Esophagus muscularis mucosa (tissue), 4 donors: ENCODE data around the gene ASIP. TPM values are rescaled to one million over a fixed set of nuclear protein-coding genes. Genes with fewer than 3 reads are reported as not detected.
A peak's percentile ranks its signal among the peaks of the same experiment; 100 is the strongest.
"Not testable (repeated sequence)": the region's sequence is repeated elsewhere in the genome, so short reads cannot be mapped to it uniquely, and the experiment has no call there.

Experiments
- DNase-seq: peaks from one replicate; pipeline ENCODE4 v3.0.0-alpha.2; 2017; ENCODE audit errors: extremely low spot score
- H3K27ac ChIP-seq, 4 donors: fragments of 200-600 bp; sonication (generic); replicated peaks in 1 of 4; 1 replicate in 3 of 4; 2 replicates in 1 of 4; pipeline ENCODE4 v1.5.1; 2016 to 2019; ENCODE audit warnings: mild to moderate bottlenecking in 1 of 4
- H3K27me3 ChIP-seq, 4 donors: fragments of 200-600 bp; sonication (generic); one replicate each; pipeline versions ENCODE4 v1.5.1 to v1.6.0; 2016 to 2019
- H3K36me3 ChIP-seq, 4 donors: fragments of 200-600 bp; sonication (generic); one replicate each; pipeline ENCODE4 v1.5.1; 2016 to 2019
- H3K4me1 ChIP-seq, 4 donors: fragments of 200-600 bp; sonication (generic); one replicate each; pipeline ENCODE4 v1.5.1; 2016 to 2019
- H3K4me3 ChIP-seq, 4 donors: fragments of 200-600 bp; sonication (generic); 1 replicate in 2 of 4; 2 replicates in 2 of 4; pipeline ENCODE4 v1.5.1; 2016 to 2019; ENCODE audit warnings: mild to moderate bottlenecking in 4 of 4, moderate library complexity in 1 of 4
- H3K9me3 ChIP-seq, 4 donors: fragments of 200-600 bp; sonication (generic); 1 replicate in 3 of 4; 2 replicates in 1 of 4; pipeline ENCODE4 v1.5.1; 2016 to 2019
- CTCF ChIP-seq, 3 experiments: fragments of 200-600 bp in 2 of 3; fragments of 450-650 bp in 1 of 3; sonication (generic) in 2 of 3; IDR thresholded peaks; one replicate each; pipeline ENCODE4 v1.5.1; 2017 to 2019; ENCODE audit warnings: antibody characterized with exemption in 3 of 3, mild to moderate bottlenecking in 2 of 3, moderate library complexity in 1 of 3
- EP300 ChIP-seq: sonication (generic); formaldehyde crosslinking; IDR thresholded peaks from one replicate; pipeline ENCODE4 v1.6.1; 2017; ENCODE audit warnings: antibody characterized with exemption
- POLR2A ChIP-seq: fragments of 450-650 bp; IDR thresholded peaks from one replicate; pipeline ENCODE4 v1.6.1; 2017; ENCODE audit warnings: antibody characterized with exemption, moderate library complexity, mild to moderate bottlenecking, low read depth
- POLR2AphosphoS5 ChIP-seq, 2 donors: sonication (generic); formaldehyde crosslinking; IDR thresholded peaks; one replicate each; pipeline ENCODE4 v1.6.1; 2017; ENCODE audit warnings: antibody characterized with exemption in 2 of 2
- WGBS: methylation state at CpG from one replicate; pipeline ENCODE4 v1.1.5; 2018; 5-methylcytosine and 5-hydroxymethylcytosine counted together
- intact Hi-C: fragments of 100-400 bp; cut with DNase I; formaldehyde crosslinking; loops from one replicate; pipeline ENCODE4 v1.15.1; 2023
- total RNA-seq, 4 donors: library from RNA; depleted of rRNA; stranded (reverse); fragments of >200 nt; gene quantifications; one replicate each; pipeline versions ENCODE4 v1.1.0 to v1.2.1, GENCODE V29; 2016

Gene ASIP
- total RNA-seq, 4 donors from 2014 or later = not detected

DNA sequence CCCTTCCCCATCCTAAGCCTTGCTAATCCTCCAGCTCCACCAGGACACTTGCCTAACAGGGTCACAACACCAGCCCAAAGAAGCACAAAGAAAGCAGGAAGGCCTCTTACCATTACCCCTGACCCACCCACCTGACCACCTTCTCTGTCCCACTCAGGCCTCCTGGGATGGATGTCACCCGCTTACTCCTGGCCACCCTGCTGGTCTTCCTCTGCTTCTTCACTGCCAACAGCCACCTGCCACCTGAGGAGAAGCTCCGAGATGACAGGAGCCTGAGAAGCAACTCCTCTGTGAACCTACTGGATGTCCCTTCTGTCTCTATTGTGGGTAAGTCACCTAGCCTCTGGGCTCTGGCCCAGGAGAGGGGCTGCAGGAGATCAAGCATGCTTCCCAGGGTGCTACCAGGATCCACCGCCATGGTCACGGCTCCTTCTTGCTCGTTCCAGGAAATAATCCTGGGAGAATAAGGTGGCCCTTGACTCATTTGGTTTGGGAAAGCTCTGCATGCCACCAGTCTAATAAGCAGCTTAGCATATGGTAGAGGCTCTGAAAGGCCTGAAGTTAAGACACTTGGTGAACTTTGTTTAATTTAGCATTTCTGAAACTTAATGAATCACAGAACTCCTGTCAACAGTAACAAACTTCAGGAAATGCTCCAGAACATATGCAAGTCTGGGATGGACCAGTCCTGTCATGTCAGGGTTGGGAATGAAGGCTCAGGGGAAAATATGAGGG lies 19.2 kb downstream of the ASIP start:
- 97% methylated on average over 5 of the region's 5 CpGs for WGBS
- Histone ChIP-seq H3K9me3 (no peaks in the 10 kb centered on the region), H3K4me3 (no peak overlapping the region), H3K4me1 (peaks cover 4 to 10% (median 7%) of the 10 kb centered on the region in 4 donors), H3K36me3 (no peaks in the 10 kb centered on the region), H3K27me3 (no peaks in the 10 kb centered on the region), H3K27ac (no peak overlapping the region)
- TF ChIP-seq CTCF (IDR thresholded peaks at IDR 0.05) (no peak), POLR2AphosphoS5 (IDR thresholded peaks at IDR 0.05) (no peak), EP300 (no peak), POLR2A (no peak)
- DNase-seq = no peak
- intact Hi-C loops = no loop called here

DNA sequence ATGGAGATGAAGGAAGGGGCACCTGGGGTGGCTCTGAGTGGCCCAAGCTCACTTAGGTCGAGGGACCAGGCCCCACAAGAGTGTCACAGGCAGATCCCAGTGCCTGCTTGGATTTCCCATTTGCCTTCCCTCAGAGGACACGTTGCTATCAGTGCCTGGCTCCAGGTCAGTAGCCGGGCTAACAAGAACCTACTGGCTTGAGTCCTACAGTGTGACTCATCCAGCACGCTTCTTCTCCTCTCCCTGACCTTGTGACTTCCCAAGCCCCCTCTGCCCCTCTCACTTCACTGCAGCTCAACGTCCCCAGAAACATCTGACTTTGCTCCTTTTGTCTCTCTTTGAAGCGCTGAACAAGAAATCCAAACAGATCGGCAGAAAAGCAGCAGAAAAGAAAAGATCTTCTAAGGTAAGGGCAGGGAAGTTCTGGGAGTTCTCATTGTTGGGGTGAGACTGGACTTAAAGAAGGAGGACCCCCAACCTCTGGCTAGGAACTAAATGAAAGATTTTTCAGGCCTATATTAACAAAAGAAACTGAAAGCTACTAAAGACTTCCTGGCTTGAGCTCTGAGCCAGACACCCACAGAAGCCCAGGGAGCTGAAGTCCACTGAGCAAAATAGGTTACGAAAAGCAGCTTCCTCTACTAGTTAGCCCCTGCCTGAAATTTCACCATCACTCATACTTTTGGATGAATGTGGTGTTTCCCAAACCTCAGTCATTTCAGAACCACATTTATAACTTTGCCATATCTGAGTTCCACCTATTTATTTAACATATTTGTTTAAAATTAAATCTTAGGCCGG lies 21.5 kb downstream of the ASIP start:
- Histone ChIP-seq H3K4me3 (no peak overlapping the region), H3K36me3 (no peaks in the 10 kb centered on the region), H3K27me3 (no peaks in the 10 kb centered on the region), H3K4me1 (peaks cover 4 to 10% (median 7%) of the 10 kb centered on the region in 4 donors), H3K9me3 (no peaks in the 10 kb centered on the region), H3K27ac (peak overlapping the region in 2 of 4 donors; percentile 13 to 60)
- intact Hi-C loops = no loop called here
- 48% methylated on average over 9 of the region's 9 CpGs for WGBS
- TF ChIP-seq POLR2A (no peak), CTCF (IDR thresholded peaks at IDR 0.05) (no peak), EP300 (no peak), POLR2AphosphoS5 (IDR thresholded peaks at IDR 0.05) (no peak)
- DNase-seq = no peak

- H3K27ac ChIP-seq, H3K27me3 ChIP-seq, H3K36me3 ChIP-seq, H3K4me3 ChIP-seq, H3K9me3 ChIP-seq, intact Hi-C loops, DNase-seq: not testable (repeated sequence)
- peaks cover 6 to 10% (median 8%) of the 10 kb centered on the region in 4 donors for H3K4me1 ChIP-seq
- 99% methylated on average over 8 of the region's 8 CpGs for WGBS
These were observed 22.2 kb downstream of the ASIP start for GRCh38 chr20:34263468-34263867.

GRCh38 chr20:34264141-34264540 lies 22.9 kb downstream of the ASIP start:
- 94% methylated on average over 5 of the region's 5 CpGs for WGBS
- Histone ChIP-seq H3K36me3 (no peaks in the 10 kb centered on the region), H3K4me1 (peaks cover 12 to 17% (median 14%) of the 10 kb centered on the region in 4 donors), H3K27me3 (no peaks in the 10 kb centered on the region), H3K4me3 (no peak overlapping the region), H3K27ac (no peak overlapping the region), H3K9me3 (no peaks in the 10 kb centered on the region)
- DNase-seq = no peak
- intact Hi-C loops = no loop called here
- TF ChIP-seq EP300 = no peak
- TF ChIP-seq POLR2A = no peak
- TF ChIP-seq POLR2AphosphoS5 (IDR thresholded peaks at IDR 0.05) = no peak
- no peak for TF ChIP-seq CTCF (IDR thresholded peaks at IDR 0.05)

DNA sequence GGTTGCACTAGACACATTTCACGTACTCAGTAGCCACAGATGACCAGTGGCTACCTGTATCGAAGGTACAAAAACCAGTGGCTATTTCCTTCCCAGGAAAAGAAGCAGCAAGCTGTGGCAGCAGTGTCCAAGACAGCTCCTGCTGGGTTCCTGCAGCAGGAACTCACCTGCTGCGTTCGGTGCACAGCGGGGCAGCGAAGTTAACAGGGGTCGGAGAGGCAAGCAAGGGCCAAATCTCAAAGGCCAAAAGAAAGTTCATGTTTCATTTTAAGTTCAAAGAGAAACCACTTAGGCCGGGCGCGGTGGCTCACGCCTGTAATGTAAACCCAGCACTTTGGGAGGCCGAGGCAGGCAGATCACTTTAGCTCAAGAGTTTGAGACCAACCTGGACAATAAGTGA lies 26.9 kb downstream of the ASIP start:
- H3K9me3 ChIP-seq = no peaks in the 10 kb centered on the region
- TF ChIP-seq EP300 (no peak), CTCF (IDR thresholded peaks at IDR 0.05) (no peak), POLR2AphosphoS5 (IDR thresholded peaks at IDR 0.05) (no peak), POLR2A (no peak)
- H3K4me3 ChIP-seq = no peak overlapping the region
- intact Hi-C loops = no loop called here
- peaks cover 12 to 18% (median 15%) of the 10 kb centered on the region in 4 donors for H3K4me1 ChIP-seq
- no peak for DNase-seq
- no peaks in the 10 kb centered on the region for H3K36me3 ChIP-seq
- H3K27me3 ChIP-seq = no peaks in the 10 kb centered on the region
- H3K27ac ChIP-seq = no peak overlapping the region
- 97% methylated on average over 12 of the region's 12 CpGs for WGBS
